ENCODE results near the gene ELAVL2.

DNA sequence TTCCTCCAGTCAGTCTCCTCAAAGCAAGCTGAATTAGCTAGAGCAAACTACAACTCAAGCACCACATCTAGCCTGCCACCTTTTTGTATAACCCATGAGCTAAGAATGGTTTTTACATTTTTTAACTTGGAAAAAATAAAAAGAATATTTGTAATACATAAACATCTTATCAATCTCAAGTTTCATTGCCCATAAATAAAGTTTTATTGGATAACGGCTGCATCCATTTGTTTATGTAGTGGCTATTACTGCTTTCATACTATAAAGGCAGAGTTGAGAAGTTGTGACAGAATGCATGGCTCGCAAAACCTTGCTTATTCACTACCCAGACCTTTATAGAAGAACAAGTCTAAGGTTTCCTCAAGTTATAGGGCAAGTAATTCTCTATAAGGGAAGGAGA lies 95.7 kb downstream of the ELAVL2 start:
- no peak for TF ChIP-seq ZNF8 (CRISPR knock-in tag; IDR thresholded peaks at IDR 0.05)
- no peak for TF ChIP-seq ZFP3 (CRISPR knock-in tag; IDR thresholded peaks at IDR 0.05)
- TF ChIP-seq ZC3H10 (CRISPR knock-in tag; IDR thresholded peaks at IDR 0.05) = no peak
- TF ChIP-seq POU6F1 (CRISPR knock-in tag; IDR thresholded peaks at IDR 0.05; ENCODE audit: borderline replicate concordance, low read depth) = no peak
